ENCODE measurements around the gene PMP22. TPM values are rescaled to one million over a fixed set of nuclear protein-coding genes. Genes with fewer than 3 reads are reported as not detected.

PMP22 gene
- total RNA-seq, 6 donors from 2014 or later, result 49.7 to 179 (median 105) TPM

DNA sequence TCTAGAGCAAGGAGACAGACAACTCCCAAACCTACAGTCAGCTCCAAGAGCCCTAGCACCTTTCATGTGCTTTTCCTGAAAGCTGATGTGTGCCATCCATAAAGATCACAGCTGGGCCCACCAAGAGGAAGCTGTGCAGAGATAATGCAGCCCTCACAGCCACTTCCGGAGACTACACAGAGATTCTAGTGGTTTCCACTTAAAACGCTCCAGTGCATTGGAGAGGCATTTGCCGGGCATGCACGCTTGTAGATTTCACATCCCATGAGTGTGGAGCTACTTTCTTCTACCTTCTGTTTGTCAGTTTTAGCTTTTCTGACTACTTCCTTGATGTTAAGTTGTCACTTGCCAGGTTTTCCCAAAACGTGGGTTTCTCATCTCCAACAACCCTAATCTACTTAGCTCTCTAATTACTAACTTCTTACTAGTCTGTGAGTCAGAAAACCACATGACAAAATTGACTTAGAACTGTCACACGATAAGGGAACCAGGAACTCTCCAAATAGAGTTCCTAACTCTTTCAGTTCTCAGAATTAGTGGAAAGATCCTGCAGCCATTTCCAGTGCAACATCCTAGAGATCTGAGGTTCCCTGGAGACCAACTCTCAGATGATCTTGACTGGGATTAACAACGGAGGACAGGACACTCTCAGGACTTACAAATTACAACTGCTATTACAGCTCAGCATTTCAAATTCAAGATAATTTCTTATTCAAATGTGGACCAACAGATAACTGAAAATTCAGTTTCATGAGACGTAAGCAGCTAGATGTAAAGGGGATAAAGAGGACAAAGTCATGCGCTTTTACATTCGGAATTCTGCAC, 28.6 kb downstream of the PMP22 start:
- Histone ChIP-seq H3K9me3 (no peaks in the 10 kb centered on the region), H3K36me3 (peaks cover 5 to 78% (median 14%) of the 10 kb centered on the region in 4 donors), H3K27ac (peak overlapping the region in 1 of 4 donors; percentile 39), H3K27me3 (no peaks in the 10 kb centered on the region), H3K4me3 (no peak overlapping the region), H3K4me1 (peaks cover 30 to 67% (median 35%) of the 10 kb centered on the region in 4 donors)
- TF ChIP-seq EP300 (IDR thresholded peaks at IDR 0.05) (no peak), POLR2A (IDR thresholded peaks at IDR 0.05) (no peak), POLR2AphosphoS5 (IDR thresholded peaks at IDR 0.05) (no peak)
- TF ChIP-seq, protein P1, sequence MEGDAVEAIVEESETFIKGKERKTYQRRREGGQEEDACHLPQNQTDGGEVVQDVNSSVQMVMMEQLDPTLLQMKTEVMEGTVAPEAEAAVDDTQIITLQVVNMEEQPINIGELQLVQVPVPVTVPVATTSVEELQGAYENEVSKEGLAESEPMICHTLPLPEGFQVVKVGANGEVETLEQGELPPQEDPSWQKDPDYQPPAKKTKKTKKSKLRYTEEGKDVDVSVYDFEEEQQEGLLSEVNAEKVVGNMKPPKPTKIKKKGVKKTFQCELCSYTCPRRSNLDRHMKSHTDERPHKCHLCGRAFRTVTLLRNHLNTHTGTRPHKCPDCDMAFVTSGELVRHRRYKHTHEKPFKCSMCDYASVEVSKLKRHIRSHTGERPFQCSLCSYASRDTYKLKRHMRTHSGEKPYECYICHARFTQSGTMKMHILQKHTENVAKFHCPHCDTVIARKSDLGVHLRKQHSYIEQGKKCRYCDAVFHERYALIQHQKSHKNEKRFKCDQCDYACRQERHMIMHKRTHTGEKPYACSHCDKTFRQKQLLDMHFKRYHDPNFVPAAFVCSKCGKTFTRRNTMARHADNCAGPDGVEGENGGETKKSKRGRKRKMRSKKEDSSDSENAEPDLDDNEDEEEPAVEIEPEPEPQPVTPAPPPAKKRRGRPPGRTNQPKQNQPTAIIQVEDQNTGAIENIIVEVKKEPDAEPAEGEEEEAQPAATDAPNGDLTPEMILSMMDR (IDR thresholded peaks at IDR 0.05), result no peak
- WGBS, 2 donors, result 39 to 53% methylated on average over 10 of the region's 10 CpGs
- no peak for ATAC-seq (ENCODE audit: low FRiP score in 2 of 2)
- DNase-seq, result no peak

DNA sequence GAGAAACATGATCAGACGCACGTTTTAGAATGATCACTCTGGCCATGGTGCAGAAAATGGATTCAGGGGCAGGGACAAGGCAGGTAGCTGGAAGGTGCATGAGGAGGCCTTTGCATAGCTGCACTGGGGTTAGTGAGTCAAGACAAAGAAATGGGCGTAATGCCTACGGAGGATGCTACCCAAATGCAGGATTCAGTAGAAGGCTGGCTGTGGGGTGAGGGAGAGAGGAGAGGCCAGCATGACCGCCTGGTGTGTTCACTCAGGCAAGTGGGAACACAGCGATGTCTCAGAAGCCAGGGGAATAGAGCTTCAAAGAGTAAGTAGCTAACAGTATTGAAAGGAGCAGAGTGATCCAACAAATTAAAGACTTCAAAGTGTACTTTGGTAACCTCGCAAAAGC, 31.2 kb downstream of the PMP22 start:
- peaks cover 30 to 56% (median 34%) of the 10 kb centered on the region in 4 donors for H3K4me1 ChIP-seq
- H3K27me3 ChIP-seq, result no peaks in the 10 kb centered on the region
- no peak for DNase-seq
- ATAC-seq (ENCODE audit: low FRiP score in 2 of 2), result no peak
- peaks cover 9 to 96% (median 24%) of the 10 kb centered on the region in 4 donors for H3K36me3 ChIP-seq
- no peaks in the 10 kb centered on the region for H3K9me3 ChIP-seq
- H3K4me3 ChIP-seq, result no peak overlapping the region
- no peak overlapping the region for H3K27ac ChIP-seq
- 89 to 93% methylated on average over 7 of the region's 7 CpGs for WGBS, 2 donors
- TF ChIP-seq, protein P1 (IDR thresholded peaks at IDR 0.05), result no peak
- TF ChIP-seq EP300 (IDR thresholded peaks at IDR 0.05) (no peak), POLR2A (IDR thresholded peaks at IDR 0.05) (no peak), POLR2AphosphoS5 (IDR thresholded peaks at IDR 0.05) (no peak)

DNA sequence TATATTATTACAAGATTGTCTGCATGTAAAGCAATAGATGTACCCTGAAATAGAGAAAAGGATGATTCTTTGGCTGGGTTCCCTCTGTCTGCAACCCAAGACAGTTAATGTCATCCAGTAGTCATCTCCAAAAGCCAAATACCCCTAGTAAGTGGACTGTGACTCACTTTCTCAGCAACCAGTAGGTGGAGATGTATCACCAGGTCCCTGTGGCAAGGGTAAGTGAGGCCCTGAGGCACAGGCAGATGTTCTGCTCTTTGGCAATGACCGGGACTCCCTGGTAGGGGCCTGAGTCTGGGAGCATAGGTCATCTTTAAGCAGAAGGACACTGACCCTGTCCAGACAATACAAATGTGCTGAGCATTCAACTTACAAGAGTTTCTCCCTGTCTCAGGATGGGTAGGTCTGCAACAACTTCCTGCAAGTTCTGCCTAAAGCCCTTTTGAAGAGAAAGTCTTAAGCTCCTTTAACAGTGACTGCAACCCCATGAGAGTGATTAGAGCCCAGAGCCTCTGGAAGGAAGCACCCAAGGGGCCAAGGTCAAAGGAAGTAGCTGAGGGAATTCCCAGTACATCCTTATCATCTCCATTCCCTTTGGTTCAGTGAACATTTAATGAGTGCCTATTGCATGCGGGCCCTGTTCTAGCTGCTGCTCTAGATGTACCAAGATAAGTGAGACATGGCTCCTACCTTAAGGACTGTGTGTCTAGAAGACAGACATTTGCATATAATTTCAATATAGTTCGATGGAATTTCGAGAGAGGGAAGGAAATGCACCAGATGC, 31.9 kb downstream of the PMP22 start:
- 78 to 85% methylated on average over 4 of the region's 4 CpGs for WGBS, 2 donors
- peak in 1 of 2 donors; percentile 50 for ATAC-seq (ENCODE audit: low FRiP score in 2 of 2)
- peaks cover 30 to 49% (median 33%) of the 10 kb centered on the region in 4 donors for H3K4me1 ChIP-seq

DNA sequence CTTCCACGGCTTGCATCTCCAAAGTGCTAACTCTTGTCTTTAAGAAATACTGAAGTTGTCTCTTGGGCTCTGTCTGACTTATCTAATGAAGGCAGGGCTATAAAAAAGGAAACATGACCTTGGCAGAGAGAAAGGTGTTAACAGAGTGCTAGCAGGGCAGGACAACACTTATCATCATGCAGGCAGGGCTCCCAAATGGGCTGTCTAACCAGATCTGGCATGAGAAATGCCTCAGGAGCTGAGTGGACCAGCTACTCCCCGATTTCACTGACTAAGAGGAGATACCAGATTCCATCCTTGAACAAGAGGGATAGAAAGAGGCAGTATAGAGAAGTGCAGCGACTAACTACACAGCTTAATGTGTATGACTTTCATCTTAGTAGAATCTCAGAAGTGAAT, 32.6 kb downstream of the PMP22 start:
- TF ChIP-seq, protein P1 (IDR thresholded peaks at IDR 0.05), result no peak
- TF ChIP-seq POLR2A (IDR thresholded peaks at IDR 0.05) (no peak), POLR2AphosphoS5 (IDR thresholded peaks at IDR 0.05) (no peak), EP300 (IDR thresholded peaks at IDR 0.05) (no peak)
- ATAC-seq (ENCODE audit: low FRiP score in 2 of 2) (no peak), DNase-seq (no peak)
- H3K4me3 ChIP-seq, result no peak overlapping the region
- H3K27ac ChIP-seq, result no peak overlapping the region
- WGBS, 2 donors, result 66 to 78% methylated on average over 3 of the region's 3 CpGs
- H3K9me3 ChIP-seq, result no peaks in the 10 kb centered on the region
- peaks cover 25 to 44% (median 31%) of the 10 kb centered on the region in 4 donors for H3K4me1 ChIP-seq
- H3K27me3 ChIP-seq, result no peaks in the 10 kb centered on the region
- peaks cover 9 to 92% (median 21%) of the 10 kb centered on the region in 4 donors for H3K36me3 ChIP-seq

More for the DNA sequence above, 31.9 kb downstream of the PMP22 start:
- peaks cover 9 to 96% (median 22%) of the 10 kb centered on the region in 4 donors for H3K36me3 ChIP-seq
- H3K27ac ChIP-seq, result no peak overlapping the region
- H3K4me3 ChIP-seq, result no peak overlapping the region
- H3K27me3 ChIP-seq, result no peaks in the 10 kb centered on the region
- peak in 1 of 2 donors; percentile 48 for DNase-seq
- TF ChIP-seq POLR2AphosphoS5 (IDR thresholded peaks at IDR 0.05) (no peak), EP300 (IDR thresholded peaks at IDR 0.05) (no peak), POLR2A (IDR thresholded peaks at IDR 0.05) (no peak)
- TF ChIP-seq, protein P1 (IDR thresholded peaks at IDR 0.05), result peak in 1 of 6 experiments; percentile 36
- no peaks in the 10 kb centered on the region for H3K9me3 ChIP-seq

All from upper lobe of left lung (tissue), 6 donors.